ENCODE measurements around the gene CHGA. TPM values are rescaled to one million over a fixed set of nuclear protein-coding genes. Genes with fewer than 3 reads are reported as not detected.

The CHGA gene
- polyA plus RNA-seq, 1 donor from 2014 or later = 131 TPM

- no peaks in the 10 kb centered on the region for H3K79me2 ChIP-seq (replicated peaks; ENCODE audit: insufficient read depth, low read length)
- H3K27ac ChIP-seq (ENCODE audit: low read length) = no peak overlapping the region
- H3K4me3 ChIP-seq (ENCODE audit: low read length) = no peak overlapping the region
- H3K27me3 ChIP-seq (ENCODE audit: insufficient read depth, low read depth, low read length) = no peaks in the 10 kb centered on the region
- H3K9ac ChIP-seq (ENCODE audit: low read length) = no peak overlapping the region
- no peaks in the 10 kb centered on the region for H3K9me3 ChIP-seq (ENCODE audit: low read length)
- H3K36me3 ChIP-seq (ENCODE audit: insufficient read depth, low read length) = no peaks in the 10 kb centered on the region
- H2AFZ ChIP-seq (ENCODE audit: low read depth, low read length) = no peak overlapping the region
- no peaks in the 10 kb centered on the region for H3F3A ChIP-seq (ENCODE audit: insufficient read depth, low read length, poor library complexity, severe bottlenecking)
- no peaks in the 10 kb centered on the region for H4K20me1 ChIP-seq (ENCODE audit: insufficient read depth)
- TF ChIP-seq TAF1 (IDR thresholded peaks at IDR 0.05; ENCODE audit: low read depth) (no peak), REST (IDR thresholded peaks at IDR 0.05; ENCODE audit: borderline replicate concordance) (no peak), POLR2AphosphoS5 (IDR thresholded peaks at IDR 0.05) (no peak), RAD21 (conservative IDR thresholded peaks at IDR 0.05) (no peak), SMC3 (conservative IDR thresholded peaks at IDR 0.05; ENCODE audit: poor library complexity) (no peak), EP300 (conservative IDR thresholded peaks at IDR 0.05; ENCODE audit: poor library complexity, severe bottlenecking) (no peak), EZH2 (IDR thresholded peaks at IDR 0.05; ENCODE audit: borderline replicate concordance, insufficient read depth, low read length, poor library complexity, severe bottlenecking) (no peak), CTCF (IDR thresholded peaks at IDR 0.05; ENCODE audit: poor library complexity, severe bottlenecking) (no peak), MXI1 (conservative IDR thresholded peaks at IDR 0.05; ENCODE audit: poor library complexity, severe bottlenecking) (no peak)
- no peaks in the 10 kb centered on the region for H3K9me2 ChIP-seq (ENCODE audit: insufficient read depth, low read length)
- no peak overlapping the region for H3K4me2 ChIP-seq (ENCODE audit: low read length)
These were observed 47.3 kb downstream of the CHGA start for GRCh38 chr14:92970271-92970670.

GRCh38 chr14:92971601-92972180 is 48.7 kb downstream of the CHGA start:
- Histone ChIP-seq H4K20me1 (ENCODE audit: insufficient read depth) (no peaks in the 10 kb centered on the region), H3K4me2 (ENCODE audit: low read length) (no peak overlapping the region), H2AFZ (ENCODE audit: low read depth, low read length) (no peak overlapping the region), H3K9me2 (ENCODE audit: insufficient read depth, low read length) (no peaks in the 10 kb centered on the region), H3K27ac (ENCODE audit: low read length) (no peak overlapping the region), H3K4me3 (ENCODE audit: low read length) (no peak overlapping the region), H3K36me3 (ENCODE audit: insufficient read depth, low read length) (no peaks in the 10 kb centered on the region), H3K79me2 (replicated peaks; ENCODE audit: insufficient read depth, low read length) (no peaks in the 10 kb centered on the region), H3F3A (ENCODE audit: insufficient read depth, low read length, poor library complexity, severe bottlenecking) (no peaks in the 10 kb centered on the region), H3K9ac (ENCODE audit: low read length) (no peak overlapping the region), H3K27me3 (ENCODE audit: insufficient read depth, low read depth, low read length) (no peaks in the 10 kb centered on the region), H3K9me3 (ENCODE audit: low read length) (peaks cover 3% of the 10 kb centered on the region)
- TF ChIP-seq CTCF (IDR thresholded peaks at IDR 0.05; ENCODE audit: poor library complexity, severe bottlenecking) (no peak), MXI1 (conservative IDR thresholded peaks at IDR 0.05; ENCODE audit: poor library complexity, severe bottlenecking) (no peak), EZH2 (IDR thresholded peaks at IDR 0.05; ENCODE audit: borderline replicate concordance, insufficient read depth, low read length, poor library complexity, severe bottlenecking) (no peak), SMC3 (conservative IDR thresholded peaks at IDR 0.05; ENCODE audit: poor library complexity) (no peak), REST (IDR thresholded peaks at IDR 0.05; ENCODE audit: borderline replicate concordance) (no peak), TAF1 (IDR thresholded peaks at IDR 0.05; ENCODE audit: low read depth) (no peak), RAD21 (conservative IDR thresholded peaks at IDR 0.05) (no peak), EP300 (conservative IDR thresholded peaks at IDR 0.05; ENCODE audit: poor library complexity, severe bottlenecking) (no peak), POLR2AphosphoS5 (IDR thresholded peaks at IDR 0.05) (no peak)

Measured in neural cell (in vitro differentiated cells).